PC-3 (cell line): Measurements from ENCODE around the gene SSTR5.

Experiments
- CTCF ChIP-seq: fragments of 300-600 bp; sonication (generic); conservative IDR thresholded peaks from 2 replicates; pipeline ENCODE4 v1.5.1; 2017; ENCODE audit warnings: antibody characterized with exemption, low read depth, mild to moderate bottlenecking, low read length
- EZH2 ChIP-seq: fragments of 300-600 bp; sonication (generic); IDR thresholded peaks from one replicate; pipeline ENCODE4 v1.6.1; 2017; ENCODE audit warnings: antibody characterized with exemption, mild to moderate bottlenecking, low read length; ENCODE audit not compliant: unreplicated experiment

GRCh38 chr16:1124291-1124690 is 51.7 kb downstream of the SSTR5 start:
- no peak for TF ChIP-seq EZH2
- no peak for TF ChIP-seq CTCF
